Measurements from ENCODE around the gene CSNK2B.

CSNK2B gene

GRCh38 chr6:31661262-31662123 lies 4.4 kb upstream of the CSNK2B start:
- no peak for DNase-seq

DNA sequence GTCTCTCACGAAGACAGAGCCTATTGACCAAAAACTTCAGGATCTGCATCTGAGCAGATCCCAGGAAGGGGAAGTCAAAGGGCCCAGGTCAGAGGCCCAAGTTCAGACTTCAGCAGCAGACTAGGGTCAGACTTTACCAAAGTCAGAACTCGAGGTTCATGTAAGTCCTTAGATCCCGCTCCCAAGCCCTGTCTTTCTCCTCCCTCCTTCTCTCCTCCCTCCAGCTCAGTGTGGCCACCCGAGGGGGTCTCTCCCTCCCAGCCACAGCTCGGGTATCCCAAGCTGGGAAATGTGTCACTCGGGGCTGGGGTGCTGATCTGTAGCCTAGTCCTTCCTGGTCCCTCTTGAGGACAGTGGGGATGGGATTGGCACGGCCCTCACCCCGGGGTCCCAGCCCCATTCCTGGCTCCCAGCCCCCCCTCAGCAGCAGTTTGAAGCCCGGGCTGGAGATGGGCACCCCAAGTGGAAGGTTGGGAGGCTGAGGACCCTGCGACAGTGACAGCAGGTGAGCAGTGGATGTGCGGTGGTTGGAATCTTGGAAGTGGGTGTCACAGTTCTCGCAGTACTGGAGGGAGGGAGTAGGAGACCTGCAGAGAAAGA lies 3.7 kb upstream of the CSNK2B start:
- no peak for DNase-seq

GRCh38 chr6:31663126-31663960 lies 2.5 kb upstream of the CSNK2B start:
- DNase-seq: no peak

DNA sequence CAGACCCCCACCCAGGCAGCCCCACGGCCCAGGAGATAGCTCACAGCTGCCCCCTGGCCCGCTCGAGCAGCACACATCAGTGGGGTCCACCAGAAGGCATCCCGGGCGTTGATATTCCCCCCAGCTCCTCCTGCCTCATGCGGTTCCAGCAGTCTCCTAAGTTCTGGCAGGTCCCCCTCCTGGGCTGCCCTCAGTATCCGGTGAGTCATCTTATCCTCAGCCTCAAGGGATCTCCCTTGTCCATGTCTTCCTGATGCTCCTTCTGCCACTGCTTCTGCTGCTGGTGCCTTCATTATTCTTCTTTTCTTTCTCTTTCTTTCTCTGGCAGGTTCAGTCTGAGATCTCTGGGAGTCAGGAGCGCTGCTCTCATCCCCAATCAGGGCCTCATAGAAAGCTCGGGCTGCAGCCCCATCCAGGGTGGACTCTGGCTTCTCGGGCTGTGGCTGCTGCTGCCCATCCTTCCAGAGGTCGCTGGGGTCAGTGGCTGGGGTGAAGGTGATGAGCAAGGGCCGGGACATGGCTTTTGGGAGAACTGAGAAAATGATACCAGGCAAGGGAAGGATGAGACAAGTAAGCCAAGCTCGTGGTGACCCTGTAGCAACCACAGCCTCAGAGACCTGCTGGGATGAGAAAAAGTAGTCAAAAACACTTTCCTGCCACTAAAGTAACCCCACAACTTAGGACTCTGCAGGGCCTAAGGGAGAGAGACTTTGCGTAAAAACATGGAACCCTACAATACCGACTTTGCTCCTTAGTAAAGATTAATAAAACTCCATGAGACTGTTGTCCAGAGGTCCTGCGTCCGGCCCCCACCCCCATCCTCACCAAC lies 1.7 kb upstream of the CSNK2B start:
- DNase-seq: peak in 1 of 5 experiments; percentile 26

DNA sequence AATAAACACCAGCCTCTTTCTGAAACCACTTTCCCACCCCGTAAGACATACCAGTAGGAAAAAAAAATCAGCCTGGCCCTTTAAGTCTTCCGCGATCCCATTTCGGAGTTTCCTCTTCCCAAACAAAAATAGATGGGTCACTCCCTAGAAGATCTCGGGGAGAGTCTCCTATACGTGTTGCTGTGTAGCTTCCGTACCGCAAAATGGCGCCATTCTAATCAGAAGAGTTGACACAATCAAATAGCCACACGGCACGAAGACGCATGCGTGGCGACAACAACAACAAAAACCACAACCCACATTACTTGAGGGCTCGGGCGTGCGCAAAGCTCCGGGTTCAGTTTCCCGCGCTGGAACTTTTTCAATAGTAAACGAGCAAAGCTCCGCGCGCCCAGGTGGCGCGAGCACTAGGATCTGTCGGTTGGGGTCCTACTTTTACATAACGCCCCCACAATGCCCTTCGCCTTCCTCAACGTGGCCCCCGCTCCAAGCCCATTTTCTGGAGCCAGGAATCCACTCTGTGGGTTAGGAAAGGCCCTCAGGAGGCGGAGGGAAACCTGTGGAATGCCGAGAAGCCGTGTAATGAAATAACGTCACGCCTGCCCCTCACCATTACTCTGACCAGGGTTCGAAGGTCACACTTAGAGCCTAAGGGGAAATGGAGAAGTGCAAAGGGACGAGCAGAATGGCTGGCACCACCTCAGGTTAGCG lies 935 bp upstream of the CSNK2B start, which contains the start of gene GPANK1:
GPANK1 (minus strand) TSS at position 208 of the 711 bp plus-strand sequence. CDS start 519 bp downstream, outside the sequence.
- DNase-seq: peak; percentile 73 to 97 (median 86)

DNA sequence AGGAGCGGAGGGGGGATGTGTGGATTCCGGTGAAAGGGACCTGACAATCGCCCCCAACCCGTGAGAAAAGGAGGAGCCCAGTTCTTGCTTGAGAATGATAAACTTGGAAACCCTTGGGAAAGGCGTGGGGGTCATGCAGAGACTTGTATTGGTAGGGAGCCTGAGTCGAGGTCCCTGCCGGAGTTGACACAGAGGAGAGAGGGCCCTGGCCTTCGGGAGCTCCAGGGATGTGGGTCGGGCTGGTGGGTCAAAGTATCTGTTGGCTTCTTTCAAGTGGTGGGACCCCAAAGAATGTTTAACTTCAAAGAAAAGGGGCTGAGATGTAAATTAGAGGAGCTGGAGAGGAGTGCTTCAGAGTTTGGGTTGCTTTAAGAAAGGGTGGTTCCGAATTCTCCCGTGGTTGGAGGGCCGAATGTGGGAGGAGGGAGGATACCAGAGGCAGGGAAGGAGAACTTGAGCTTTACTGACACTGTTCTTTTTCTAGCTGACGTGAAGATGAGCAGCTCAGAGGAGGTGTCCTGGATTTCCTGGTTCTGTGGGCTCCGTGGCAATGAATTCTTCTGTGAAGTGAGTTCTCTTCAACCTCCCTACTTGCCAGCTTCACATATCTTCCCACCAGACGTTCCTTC lies 571 bp downstream of the CSNK2B start:
- no peak for DNase-seq

GRCh38 chr6:31669676-31670075 lies 3.8 kb downstream of the CSNK2B start, which contains the start of gene LY6G5B:
LY6G5B (plus strand) TSS chr6:31669976; CDS start chr6:31670951, 975 bp downstream.
- DNase-seq: no peak

DNA sequence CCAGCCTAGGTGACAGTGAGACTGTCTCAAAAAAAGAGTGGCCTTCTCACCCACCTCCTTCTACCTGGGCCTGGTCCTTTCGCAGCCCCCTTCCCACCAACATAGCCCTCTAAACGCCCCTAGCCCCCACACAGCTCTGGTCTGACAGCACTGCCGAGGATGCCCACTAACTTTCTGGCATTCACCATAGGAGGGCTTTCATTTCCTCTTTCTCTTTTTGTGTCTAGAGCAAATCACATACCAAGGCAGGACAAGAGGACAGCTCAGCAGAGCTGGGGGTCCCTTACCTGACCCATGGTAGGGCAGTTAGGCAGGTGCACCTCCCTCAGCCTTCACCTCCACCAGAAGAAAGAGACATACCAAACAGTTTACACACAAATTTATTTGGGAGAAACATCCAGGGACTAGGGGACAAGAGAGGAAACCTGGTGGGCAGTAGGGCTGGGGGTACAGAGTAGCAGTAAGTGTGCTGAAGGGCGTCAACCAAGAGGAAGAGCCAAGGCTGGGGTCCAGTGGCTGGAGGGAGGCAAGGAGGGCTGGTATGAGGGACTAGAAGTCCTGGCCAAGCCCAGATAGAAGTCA lies 10.5 kb downstream of the CSNK2B start:
- DNase-seq: no peak

GRCh38 chr6:31676904-31677303 lies 11.0 kb downstream of the CSNK2B start:
- no peak for DNase-seq

DNA sequence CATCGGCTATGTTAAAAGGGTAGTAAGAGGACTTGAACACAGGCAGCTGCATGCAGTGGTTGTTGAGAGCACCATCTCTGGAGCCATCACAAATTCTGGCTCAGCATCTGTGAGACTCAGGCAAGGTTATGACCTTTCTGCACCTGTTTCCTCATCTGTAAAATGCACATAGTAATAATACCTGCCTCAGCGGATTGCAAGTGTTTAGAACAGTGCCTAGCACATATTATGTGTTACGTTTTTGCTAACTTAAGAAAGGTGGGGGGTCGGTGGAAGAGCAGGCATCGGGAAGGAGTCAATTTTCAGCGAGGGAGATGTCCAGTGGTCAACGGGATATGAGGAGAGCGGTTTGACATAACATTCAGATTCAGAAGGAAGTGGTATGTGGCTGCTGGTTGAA lies 12.1 kb downstream of the CSNK2B start:
- DNase-seq: no peak

- DNase-seq: peak in 3 of 5 experiments; percentile 44 to 75 (median 45)
Observed at GRCh38 chr6:31680226-31681134, 14.6 kb downstream of the CSNK2B start, which contains the start of gene LY6G5C. LY6G5C (minus strand) TSS chr6:31681067; CDS start chr6:31680373, 694 bp downstream.

DNA sequence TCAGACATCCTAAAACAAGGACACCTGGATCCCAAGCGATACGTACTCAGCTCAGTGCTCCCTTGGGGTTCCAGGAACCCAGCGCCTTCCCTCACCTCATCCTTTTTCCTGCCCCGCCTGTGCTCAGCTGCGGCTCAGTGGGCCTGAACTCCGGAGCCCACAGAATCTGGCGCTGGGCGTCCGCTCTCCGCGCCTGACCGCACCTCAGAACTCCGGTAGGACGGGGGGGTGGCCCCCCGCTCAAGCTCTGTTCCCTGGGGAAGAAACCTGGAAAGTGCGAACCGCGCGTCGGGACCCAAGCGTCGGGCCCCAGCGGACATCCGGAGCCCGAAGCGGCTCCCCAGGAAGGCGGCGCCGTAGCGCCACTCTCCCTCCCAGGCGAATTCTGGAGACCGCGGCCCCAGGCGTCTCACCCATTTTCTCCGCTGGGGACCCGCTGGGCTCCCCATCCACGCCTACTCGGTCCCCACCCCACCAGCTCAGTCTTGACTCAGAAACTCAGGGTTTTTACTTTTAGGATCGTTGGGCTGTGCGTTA lies 15.3 kb downstream of the CSNK2B start:
- DNase-seq: peak in 3 of 5 experiments; percentile 25 to 51 (median 38)

DNA sequence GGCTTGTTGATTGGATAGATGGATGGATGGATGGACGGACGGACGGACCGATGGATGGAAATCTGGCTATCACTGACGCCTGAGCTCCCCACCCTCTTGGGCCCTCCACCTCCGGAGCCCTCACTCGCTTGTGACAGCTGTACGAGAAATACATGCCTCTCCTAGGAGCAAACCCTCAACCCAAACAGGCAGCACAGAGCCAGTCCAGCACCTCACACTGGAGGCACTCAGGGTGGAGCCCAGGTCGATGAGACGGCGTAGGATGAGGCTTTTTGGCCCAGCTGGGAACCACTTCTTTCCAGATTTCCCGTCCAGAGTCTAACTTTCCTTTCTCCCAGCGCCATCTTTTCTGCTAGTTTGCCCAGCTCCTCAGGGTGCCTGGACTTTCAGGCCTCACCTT lies 17.7 kb downstream of the CSNK2B start:
- no peak for DNase-seq

DNA sequence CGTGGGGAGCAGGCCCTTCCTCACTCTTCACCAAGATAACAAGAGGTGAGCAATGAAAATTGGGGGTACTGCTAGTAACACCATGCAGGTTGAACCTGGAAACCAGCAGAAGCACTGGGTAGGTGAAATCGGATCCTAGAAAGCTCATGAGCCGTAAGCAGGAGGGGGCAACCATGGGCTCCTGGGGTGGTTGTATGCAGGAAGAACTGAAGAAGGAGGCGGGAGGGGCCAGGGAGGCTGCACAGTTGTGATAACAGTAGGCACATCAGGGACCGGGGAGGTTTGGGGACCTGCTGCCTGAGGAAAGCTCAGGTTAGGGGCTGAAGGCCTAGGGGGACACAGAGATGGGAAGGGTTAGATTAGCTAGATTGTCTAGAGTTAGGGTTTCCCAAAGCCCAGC lies 20.6 kb downstream of the CSNK2B start:
- no peak for DNase-seq

DNA sequence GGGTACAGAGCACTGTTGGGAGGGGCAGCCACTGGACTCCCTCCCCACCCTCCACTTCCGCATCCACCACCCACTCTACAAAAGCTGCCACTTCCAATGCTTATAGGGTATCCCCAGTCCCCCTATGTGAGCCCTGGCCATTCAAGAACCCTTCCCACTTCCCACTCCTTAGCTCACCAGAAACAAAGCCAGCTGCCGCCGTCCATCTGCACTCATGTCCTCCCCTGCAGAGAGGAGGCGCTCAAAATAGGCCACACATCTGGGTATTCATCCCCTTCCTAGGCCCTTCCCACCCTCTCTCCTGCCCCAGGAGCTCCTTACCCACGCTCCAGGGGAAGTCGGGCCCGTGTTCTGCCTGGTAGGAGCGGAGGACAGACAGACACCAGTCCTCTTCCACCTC lies 21.4 kb downstream of the CSNK2B start:
- DNase-seq: no peak

GRCh38 chr6:31687860-31688693 lies 22.2 kb downstream of the CSNK2B start:
- no peak for DNase-seq

DNA sequence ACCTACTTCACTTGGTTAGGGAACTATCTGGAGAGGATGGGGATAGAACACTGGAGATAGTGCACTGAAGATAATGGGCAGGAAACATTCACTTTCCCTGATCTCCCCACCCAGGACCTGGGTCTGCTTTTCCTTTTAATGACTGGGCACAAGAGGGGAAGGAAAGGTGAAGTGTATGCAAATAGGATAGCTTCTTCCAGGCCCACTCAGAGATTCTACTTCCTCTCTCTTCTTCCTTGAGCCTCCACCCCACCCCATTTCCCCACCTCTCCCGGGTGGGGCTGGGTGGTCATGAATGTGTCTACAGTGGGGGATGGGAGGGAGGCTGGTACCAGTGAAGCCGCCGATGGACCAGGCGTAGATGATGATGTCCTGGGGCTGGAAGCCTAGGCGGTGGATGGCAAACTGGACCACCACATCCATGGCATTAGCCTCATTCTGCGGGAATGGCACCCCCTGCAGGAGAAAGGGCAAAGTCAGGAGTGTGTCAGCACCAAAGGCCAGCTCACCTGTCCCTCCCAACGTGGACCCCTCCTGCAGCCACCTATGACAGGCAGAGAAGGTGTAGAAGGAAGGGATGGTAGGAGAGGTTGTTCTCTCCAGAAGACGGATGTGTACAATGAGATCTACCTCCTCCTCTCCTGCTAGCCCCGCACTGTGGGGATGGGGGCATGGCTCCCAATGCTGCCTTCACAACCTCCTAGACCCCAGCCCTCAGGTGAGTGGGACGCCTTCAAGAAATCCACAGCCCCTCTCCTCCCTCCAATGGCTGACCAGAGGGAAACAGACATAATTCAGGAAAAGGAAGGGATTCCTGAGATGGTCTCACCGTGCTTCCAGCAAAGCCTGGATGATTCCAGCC lies 23.6 kb downstream of the CSNK2B start:
- DNase-seq: no peak
